Panc1 (cell line): ENCODE results near the gene TPRN. TPM values are rescaled to one million over a fixed set of nuclear protein-coding genes. Genes with fewer than 3 reads are reported as not detected.

Source experiments
- ATAC-seq: fragments of 200-7000 bp; cut with Tn5 transposase; 2 replicates; pipeline ENCODE4 v1.9.1; 2020; ENCODE audit warnings: mild to moderate bottlenecking, moderate library complexity
- BruUV-seq: library from RNA; stranded (reverse); fragments of 400-500 nt; replicated peaks from 2 replicates; lab custom pipeline; 2021; lab: Mats Ljungman, UMichigan
- CTCF ChIA-PET: fragments of 300-600 bp; sonication (Branson Sonifier 250); formaldehyde crosslinking; loops from one replicate; lab custom pipeline; 2022; ENCODE audit warnings: antibody characterized with exemption; lab: Charles Lee
- POLR2A ChIA-PET: fragments of 300-600 bp; sonication (Branson Sonifier 250); formaldehyde crosslinking; loops from one replicate; lab custom pipeline; 2022; ENCODE audit warnings: antibody characterized with exemption; lab: Charles Lee
- DNase-seq: peaks from one replicate; pipeline ENCODE4 v3.0.0-alpha.2; 2010; ENCODE audit warnings: low read depth, low spot score
- H3K27ac ChIP-seq: 2 replicates; pipeline ENCODE4 v1.5.1; 2011; ENCODE audit warnings: mild to moderate bottlenecking, low read length, inconsistent platforms
- H3K27me3 ChIP-seq: fragments of 200-500 bp; sonication (Bioruptor generic); 2 replicates; pipeline ENCODE4 v1.6.0; 2014; ENCODE audit warnings: low read length, inconsistent platforms; ENCODE audit not compliant: control insufficient read depth, insufficient read depth
- H3K36me3 ChIP-seq: fragments of 200-500 bp; sonication (Bioruptor generic); 2 replicates; pipeline ENCODE4 v1.5.1; 2014; ENCODE audit warnings: inconsistent platforms, mild to moderate bottlenecking, low read length, moderate library complexity; ENCODE audit not compliant: control insufficient read depth, insufficient read depth
- H3K4me1 ChIP-seq: 2 replicates; pipeline ENCODE4 v1.5.1; 2011; ENCODE audit warnings: inconsistent platforms, mild to moderate bottlenecking, low read length, moderate library complexity; ENCODE audit not compliant: control insufficient read depth, insufficient read depth
- H3K4me3 ChIP-seq, 2 experiments: 2 replicates each; pipeline ENCODE4 v1.5.1; 2011 to 2012; ENCODE audit warnings: low read depth in 2 of 2, low read length in 2 of 2, mild to moderate bottlenecking in 2 of 2, inconsistent platforms in 1 of 2, moderate library complexity in 1 of 2
- H3K9me3 ChIP-seq: fragments of 200-500 bp; sonication (Bioruptor generic); 2 replicates; pipeline ENCODE4 v1.5.1; 2014; ENCODE audit warnings: low read depth, mild to moderate bottlenecking, inconsistent platforms, low read length, moderate library complexity; ENCODE audit not compliant: control insufficient read depth, insufficient read depth
- CTCF ChIP-seq: fragments of 450-650 bp; IDR thresholded peaks from 2 replicates; pipeline ENCODE4 v1.5.1; 2017; ENCODE audit warnings: mild to moderate bottlenecking
- POLR2AphosphoS5 ChIP-seq: IDR thresholded peaks from 2 replicates; pipeline ENCODE4 v1.6.1; 2012; ENCODE audit warnings: mild to moderate bottlenecking, low read depth, low read length, moderate library complexity
- REST ChIP-seq, 2 experiments: IDR thresholded peaks; 2 replicates each; pipeline ENCODE4 v1.6.1; 2011 to 2012; ENCODE audit warnings: low read depth in 2 of 2, control low read depth in 1 of 2, low read length in 1 of 2, mild to moderate bottlenecking in 1 of 2, moderate library complexity in 1 of 2; ENCODE audit not compliant: insufficient read depth in 1 of 2
- SIN3A ChIP-seq: IDR thresholded peaks from 2 replicates; pipeline ENCODE4 v1.6.1; 2012; ENCODE audit warnings: low read depth, mild to moderate bottlenecking, low read length, moderate library complexity, borderline replicate concordance; ENCODE audit not compliant: insufficient read depth
- TCF7L2 ChIP-seq: IDR thresholded peaks from 2 replicates; pipeline ENCODE4 v1.6.1; 2011; ENCODE audit warnings: mild to moderate bottlenecking, low read depth, low read length, inconsistent platforms
- in situ Hi-C: cut with HindIII; loops from 2 replicates; pipeline ENCODE4 v1.10.0; 2016; ENCODE audit warnings: low sequenced_read_pairs, low pct_unique_long_range_greater_than_20kb
- intact Hi-C: fragments of 100-400 bp; cut with micrococcal nuclease; formaldehyde crosslinking; loops from one replicate; pipeline ENCODE4 v1.10.0; 2022; ENCODE audit not compliant: unreplicated experiment
- total RNA-seq: library from RNA; stranded (reverse); gene quantifications from one replicate; pipeline ENCODE4 v1.2.1, GENCODE V29; 2021; ENCODE audit not compliant: unreplicated experiment

The TPRN gene
- total RNA-seq, 1 experiment from 2014 or later, result 21.7 TPM

- Histone ChIP-seq H3K9me3 (no peaks in the 10 kb centered on the region), H3K27me3 (no peaks in the 10 kb centered on the region), H3K27ac (no peak overlapping the region), H3K4me1 (peaks cover 16% of the 10 kb centered on the region), H3K4me3 (no peak overlapping the region), H3K36me3 (no peaks in the 10 kb centered on the region)
- intact Hi-C loops (no loop called here), in situ Hi-C loops (no loop called here)
- ATAC-seq (no peak), DNase-seq (no peak)
- ChIA-PET CTCF (interaction anchor here (0.6 kb wide), 1 partner anchor 136 kb away, joined by 3 read pairs; no protein-coding TSS in a partner anchor), POLR2A (interaction anchor here (0.6 kb wide), 1 partner anchor 117 kb away, joined by 10 read pairs; no protein-coding TSS in a partner anchor)
- BruUV-seq, result no TSS peak
- TF ChIP-seq POLR2AphosphoS5, result no peak
- no peak for TF ChIP-seq CTCF
- TF ChIP-seq SIN3A, result no peak
- TF ChIP-seq REST (IDR thresholded peaks at IDR 0.05; ENCODE audit: insufficient read depth in 1 of 2, low read depth in 2 of 2, low read length in 1 of 2), result no peak
- no peak for TF ChIP-seq TCF7L2
Observed at GRCh38 chr9:137247135-137247915, 46.8 kb upstream of the TPRN start.

- ChIA-PET CTCF (no interaction called here), POLR2A (no interaction called here)
- Histone ChIP-seq H3K9me3 (no peaks in the 10 kb centered on the region), H3K4me1 (peaks cover 16% of the 10 kb centered on the region), H3K27me3 (no peaks in the 10 kb centered on the region), H3K27ac (no peak overlapping the region), H3K36me3 (peaks cover 4% of the 10 kb centered on the region), H3K4me3 (no peak overlapping the region)
- TF ChIP-seq REST (IDR thresholded peaks at IDR 0.05; ENCODE audit: insufficient read depth in 1 of 2, low read depth in 2 of 2, low read length in 1 of 2) (no peak), TCF7L2 (no peak), SIN3A (no peak), POLR2AphosphoS5 (no peak), CTCF (no peak)
- ATAC-seq (no peak), DNase-seq (no peak)
- intact Hi-C loops, result no loop called here
- in situ Hi-C loops, result no loop called here
- BruUV-seq, result no TSS peak
Observed at GRCh38 chr9:137245450-137246421, 45.2 kb upstream of the TPRN start.
